Cardiac septum (tissue), 1 donor: ENCODE results near the gene MEAF6. TPM values are rescaled to one million over a fixed set of nuclear protein-coding genes. Genes with fewer than 3 reads are reported as not detected.

Source experiments
- DNase-seq: peaks from one replicate; pipeline ENCODE4 v3.0.0-alpha.2; 2020; ENCODE audit warnings: low spot score
- intact Hi-C: fragments of 100-400 bp; cut with DNase I; formaldehyde crosslinking; loops from one replicate; pipeline ENCODE4 v1.14.0; 2022
- total RNA-seq: library from RNA; stranded (reverse); fragmentation: NEBNext Ultra II Directional; extraction: Animal tissue kit (Norgen Biotek cat#: 25700); gene quantifications from one replicate; pipeline ENCODE4 v1.2.1, GENCODE V29; 2021
- donor health status: DM: no; HTN: no; CAD: no.

Gene MEAF6
- total RNA-seq, 1 donor from 2014 or later, result 40.1 TPM

DNA sequence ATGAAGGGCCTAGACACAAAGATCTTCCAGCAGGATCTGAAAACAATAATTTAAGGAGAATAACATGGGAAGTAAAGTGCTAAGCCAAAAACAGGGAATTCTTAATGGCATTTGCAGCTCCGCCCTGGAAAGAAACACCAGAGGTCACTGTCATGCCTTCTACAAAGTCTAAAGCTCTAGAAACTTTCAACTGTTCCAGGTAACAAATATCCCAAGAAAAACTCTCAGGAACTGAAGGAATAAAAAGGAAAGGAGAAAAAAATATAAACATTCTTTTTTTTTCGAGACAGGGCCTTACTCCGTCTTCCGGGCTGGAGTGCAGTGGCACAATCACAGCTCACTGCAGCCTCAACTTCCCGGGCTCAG lies 27.0 kb downstream of the MEAF6 start:
- intact Hi-C loops, result loop anchor here (1.0 kb wide), 1 partner anchor 32 kb away; no protein-coding TSS in a partner anchor
- DNase-seq, result no peak

DNA sequence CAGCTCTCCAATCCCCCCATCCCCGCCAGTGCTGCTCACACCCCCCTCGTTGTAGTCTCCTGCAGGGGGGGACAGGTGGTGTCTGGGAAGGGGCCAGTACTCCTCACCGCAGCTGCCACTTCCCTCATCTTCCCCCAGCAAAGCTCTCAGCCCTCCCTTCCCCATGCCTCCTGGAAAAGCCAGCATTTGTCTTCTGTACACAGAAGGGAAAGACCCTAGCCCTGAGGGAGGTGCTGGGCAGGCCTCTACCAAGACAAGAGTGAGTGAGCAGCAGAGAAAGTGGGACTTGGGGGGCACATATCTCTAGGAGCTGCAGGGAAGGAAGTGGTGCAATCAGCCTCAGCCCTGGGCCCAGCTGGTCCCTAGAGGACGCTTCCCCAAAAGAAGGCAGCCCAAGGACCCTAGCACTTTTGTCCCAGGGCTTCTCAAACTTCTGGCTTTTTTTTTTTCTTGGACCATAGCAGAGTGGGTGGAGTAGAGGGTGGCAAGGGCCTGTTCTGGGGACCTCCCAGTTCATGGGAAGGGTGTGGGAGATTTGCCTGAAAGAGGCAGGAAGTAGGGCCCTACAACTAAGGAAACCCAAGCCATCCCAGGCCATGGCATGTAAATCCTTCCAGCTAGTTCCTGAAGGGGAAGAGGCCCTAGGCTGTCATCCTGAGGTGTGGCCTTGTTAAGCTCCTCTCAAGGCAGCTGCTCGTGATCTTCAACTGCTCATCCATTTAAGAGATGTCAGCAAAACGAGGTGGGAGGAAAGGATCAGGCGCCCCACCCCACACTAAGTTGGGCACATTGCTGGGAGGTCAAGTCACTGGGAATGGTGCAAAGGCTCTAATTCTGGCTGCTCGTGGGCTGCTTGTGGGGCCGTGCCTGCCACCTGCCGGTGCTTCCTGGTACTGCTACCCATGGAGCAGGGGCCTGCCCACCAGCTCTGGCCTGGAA lies 27.6 kb downstream of the MEAF6 start:
- intact Hi-C loops, result loop anchor here (1.0 kb wide), 1 partner anchor 32 kb away; no protein-coding TSS in a partner anchor
- DNase-seq, result peak; percentile 90

DNA sequence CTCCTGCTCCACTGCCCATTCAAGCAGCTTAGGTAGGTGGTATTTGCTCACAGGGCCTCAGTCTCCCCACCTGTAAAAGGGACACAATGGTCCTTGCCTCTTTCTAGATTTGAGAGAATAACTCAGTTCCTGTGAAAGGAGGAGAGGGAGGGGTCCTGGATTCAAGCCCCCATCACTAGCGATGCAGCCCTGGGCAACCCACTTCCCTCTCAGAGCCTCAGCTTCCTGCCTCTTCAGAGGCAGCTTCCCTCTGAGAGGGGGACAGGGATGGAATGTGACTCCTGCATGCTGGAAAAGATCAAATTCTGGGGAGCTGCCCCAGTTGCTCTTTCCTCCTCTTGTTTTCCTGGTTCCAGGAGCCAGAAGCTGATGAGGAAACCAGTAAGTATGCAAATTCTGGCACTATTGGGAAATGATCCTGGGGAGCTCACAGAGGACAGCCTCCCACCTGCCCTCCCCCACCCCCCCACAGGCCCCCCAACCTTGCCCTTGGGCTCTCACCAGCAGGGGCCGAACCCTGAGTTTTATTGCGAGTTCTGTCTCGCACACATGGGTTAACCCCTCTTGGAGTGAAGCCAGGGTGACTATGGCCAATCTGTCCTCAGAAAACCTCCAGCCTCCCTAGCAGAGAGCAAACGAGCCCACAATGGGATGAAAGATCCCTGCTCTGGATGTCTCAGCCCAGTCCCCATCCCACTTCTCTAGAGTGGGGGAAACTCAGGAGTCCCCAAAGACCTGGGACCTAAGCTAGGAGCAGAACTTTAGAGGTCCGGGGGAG lies 28.5 kb downstream of the MEAF6 start:
- intact Hi-C loops, result no loop called here
- no peak for DNase-seq

DNA sequence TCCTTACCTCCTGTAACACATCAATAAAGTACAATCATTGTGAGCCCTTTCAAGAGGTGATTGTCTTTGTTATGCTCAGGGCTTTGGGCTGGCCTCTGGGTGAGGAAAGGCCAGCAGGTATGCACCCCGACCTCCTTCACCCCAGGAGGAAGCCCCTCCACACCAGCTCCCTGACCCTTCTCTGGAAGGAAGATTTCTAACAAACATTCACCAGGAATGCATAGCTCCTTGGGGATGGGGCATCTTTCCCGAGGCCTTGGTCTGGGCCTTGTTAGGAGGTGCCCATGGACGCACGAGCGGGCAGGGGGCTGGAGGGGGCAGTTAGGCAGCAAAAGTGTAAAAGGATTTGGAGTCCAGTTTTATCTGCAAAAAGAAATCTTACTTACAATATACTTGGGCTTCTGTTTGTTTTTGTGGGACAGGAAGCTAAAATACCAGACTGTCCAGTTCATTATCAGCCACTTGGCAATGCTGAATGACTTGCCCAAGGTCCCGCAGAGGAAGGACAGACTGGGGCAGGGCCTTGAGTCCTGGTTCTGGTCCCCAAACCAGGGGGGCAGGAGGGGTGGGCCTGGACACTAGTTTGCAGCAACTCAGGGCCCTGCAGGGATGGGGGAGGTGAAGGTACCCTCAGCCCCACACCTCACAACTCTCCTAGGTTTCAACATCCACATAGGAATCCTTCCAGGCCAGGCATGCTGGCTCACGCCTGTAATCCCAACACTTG lies 30.1 kb downstream of the MEAF6 start:
- intact Hi-C loops, result no loop called here
- DNase-seq, result no peak

DNA sequence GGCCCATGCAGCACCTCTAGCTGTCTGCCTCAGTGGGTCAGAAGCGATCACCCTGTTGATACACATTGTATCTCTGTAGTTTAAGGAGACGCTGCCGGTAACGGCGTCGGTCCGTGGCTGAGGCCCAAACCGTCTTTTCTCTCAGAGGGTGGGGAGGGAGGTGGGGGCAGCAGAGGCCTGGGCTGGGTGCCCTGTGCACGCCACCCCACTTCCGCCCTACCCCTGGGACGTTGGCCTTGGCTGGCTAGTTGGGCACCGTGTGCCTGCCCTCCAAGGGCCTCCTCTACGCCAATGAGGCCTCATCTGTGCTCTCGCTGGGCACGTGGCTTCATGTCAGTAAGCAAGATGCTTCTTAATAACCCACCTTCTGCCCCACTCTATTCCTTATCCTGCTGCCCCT lies 30.8 kb downstream of the MEAF6 start:
- no peak for DNase-seq
- intact Hi-C loops, result no loop called here

DNA sequence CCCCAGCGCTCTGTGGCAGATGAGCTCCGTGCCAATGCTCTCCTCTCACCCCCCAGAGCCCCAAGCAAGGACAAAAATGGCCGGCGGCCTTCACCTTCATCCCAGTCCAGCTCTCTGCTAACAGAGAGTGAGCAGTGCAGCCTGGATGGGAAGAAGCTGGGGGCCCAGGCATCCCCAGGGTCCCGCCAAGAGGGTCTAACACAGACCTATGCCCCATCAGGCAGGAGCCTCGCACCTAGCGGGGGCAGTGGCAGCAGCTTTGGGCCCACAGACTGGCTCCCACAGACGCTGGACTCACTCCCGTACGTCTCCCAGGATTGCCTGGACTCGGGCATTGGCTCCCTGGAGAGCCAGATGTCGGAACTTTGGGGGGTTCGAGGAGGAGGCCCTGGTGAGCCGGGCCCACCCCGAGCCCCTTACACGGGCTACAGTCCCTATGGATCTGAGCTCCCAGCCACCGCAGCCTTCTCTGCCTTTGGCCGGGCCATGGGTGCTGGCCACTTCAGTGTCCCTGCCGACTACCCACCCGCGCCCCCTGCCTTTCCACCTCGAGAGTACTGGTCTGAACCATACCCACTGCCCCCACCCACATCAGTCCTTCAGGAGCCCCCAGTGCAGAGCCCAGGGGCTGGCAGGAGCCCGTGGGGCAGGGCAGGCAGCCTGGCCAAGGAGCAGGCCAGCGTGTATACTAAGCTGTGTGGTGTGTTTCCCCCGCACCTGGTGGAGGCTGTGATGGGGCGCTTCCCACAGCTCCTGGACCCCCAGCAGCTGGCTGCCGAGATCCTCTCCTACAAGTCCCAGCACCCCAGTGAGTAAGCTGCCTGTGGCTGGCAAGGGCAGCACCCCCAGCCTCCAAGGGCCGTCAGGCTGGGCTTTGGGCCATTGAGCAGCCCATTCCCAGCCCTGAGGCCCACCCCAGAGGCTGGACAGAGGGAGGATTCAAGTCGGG lies 31.5 kb downstream of the MEAF6 start:
- intact Hi-C loops, result no loop called here
- no peak for DNase-seq

DNA sequence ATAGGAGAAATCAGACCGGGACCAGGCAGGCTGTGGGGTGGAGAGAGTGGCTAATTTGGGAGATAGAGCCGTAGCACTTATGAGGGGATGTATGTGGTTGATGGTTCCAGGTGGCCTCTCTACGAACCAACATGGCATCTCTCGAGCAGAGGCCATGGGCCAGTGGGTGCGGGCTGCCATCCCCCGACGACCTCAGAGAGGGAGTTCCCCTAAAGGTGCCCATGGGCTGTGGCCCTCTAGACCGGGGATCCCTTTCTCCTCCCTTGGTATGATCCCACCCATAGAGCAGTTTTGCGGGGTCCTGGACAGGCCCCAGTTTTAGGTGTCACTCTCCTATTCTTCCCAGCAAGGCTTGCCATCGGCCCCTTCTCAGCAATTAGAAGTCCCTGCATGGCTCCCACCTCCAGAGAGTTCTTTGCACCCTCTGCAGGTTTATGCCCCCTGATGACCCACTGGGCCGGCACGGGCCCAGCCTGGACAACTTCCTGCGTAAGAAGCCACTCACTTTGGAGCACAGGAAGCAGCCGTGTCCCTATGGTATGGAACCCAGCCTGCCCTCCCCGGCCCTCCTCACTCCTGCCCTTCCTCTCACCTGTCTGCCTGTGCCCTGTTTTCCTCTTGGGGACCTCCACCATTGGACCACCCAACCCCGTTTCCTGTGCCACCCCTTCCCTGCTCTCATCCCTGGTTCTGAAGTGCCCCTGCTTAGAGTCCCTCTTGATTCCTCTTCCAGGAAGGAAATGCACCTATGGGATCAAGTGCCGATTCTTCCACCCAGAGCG lies 32.4 kb downstream of the MEAF6 start:
- intact Hi-C loops, result no loop called here
- no peak for DNase-seq

DNA sequence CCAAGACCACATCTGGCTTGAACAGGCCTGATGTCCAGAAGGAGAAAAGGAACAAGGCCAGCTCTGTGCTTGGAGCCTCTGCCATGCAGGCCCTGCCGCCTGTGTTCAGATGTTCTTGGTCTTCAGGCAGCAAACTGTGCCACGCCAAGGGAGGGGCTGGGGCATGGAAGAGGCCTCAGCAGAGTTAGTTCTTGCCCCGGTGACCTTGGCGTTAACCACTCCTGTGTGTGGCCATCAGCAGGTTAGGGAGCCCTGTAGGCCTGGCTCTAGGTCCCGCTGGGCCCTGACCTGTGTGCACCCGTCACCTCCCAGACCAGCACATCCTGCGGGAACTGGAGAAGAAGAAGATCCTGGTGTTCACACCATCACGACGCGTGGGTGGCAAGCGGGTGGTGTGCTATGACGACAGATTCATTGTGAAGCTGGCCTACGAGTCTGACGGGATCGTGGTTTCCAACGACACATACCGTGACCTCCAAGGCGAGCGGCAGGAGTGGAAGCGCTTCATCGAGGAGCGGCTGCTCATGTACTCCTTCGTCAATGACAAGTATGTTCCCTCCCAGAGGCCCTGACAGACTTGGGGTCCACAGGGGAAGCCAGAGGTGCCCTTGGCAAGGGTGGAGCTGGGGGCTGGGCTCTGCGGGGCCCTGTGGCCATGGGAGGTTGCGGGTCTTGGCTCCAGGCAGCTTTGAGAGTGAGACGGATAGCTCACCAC lies 33.1 kb downstream of the MEAF6 start:
- intact Hi-C loops, result no loop called here
- no peak for DNase-seq

DNA sequence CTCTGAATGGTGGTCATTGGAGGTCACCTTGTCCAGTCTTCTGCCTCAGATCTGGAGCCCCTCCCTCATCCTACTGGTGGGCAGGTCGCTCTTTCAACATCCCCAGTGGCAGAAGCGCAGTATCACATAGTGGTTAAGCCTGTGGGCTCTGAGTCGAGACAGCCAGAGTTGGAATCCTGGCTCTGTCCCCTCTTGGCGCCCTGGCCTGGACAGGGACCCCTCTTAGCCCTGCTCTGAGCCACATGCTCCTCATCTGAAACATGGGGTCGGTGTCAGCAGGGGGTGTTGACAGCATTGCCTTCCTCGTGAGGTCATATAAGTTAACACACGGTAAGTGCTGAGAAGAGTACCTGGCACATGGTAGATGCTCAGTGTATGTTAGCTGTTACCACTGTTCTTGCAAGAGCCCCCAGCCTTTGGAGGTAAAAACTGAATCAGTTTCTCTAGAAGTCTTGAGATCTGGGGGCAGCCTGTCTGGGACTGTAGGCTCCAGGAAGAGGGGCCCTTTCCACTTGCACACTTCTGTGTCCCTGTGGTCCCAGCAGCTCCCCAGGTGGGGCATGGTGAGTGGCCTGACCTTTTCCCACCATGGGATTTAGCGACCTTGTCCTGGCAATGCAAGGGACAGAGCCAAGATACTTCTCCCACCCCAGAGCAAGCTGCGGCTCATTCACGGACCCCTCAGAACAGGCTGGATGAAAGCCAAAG lies 33.8 kb downstream of the MEAF6 start:
- no peak for DNase-seq
- intact Hi-C loops, result no loop called here

DNA sequence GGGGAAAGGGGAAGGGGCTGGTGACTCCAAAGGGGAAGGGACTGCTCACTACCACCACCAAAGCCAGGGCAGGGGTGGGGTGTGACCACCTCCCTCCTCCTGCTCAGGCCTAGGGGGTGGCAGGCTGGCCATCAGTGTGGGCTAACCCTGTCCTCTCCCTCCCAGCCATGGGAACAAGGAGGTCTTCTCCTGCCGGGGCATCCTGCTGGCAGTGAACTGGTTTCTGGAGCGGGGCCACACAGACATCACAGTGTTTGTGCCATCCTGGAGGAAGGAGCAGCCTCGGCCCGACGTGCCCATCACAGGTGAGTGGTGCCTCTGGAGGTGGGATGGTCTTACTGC lies 34.5 kb downstream of the MEAF6 start:
- intact Hi-C loops, result no loop called here
- no peak for DNase-seq

DNA sequence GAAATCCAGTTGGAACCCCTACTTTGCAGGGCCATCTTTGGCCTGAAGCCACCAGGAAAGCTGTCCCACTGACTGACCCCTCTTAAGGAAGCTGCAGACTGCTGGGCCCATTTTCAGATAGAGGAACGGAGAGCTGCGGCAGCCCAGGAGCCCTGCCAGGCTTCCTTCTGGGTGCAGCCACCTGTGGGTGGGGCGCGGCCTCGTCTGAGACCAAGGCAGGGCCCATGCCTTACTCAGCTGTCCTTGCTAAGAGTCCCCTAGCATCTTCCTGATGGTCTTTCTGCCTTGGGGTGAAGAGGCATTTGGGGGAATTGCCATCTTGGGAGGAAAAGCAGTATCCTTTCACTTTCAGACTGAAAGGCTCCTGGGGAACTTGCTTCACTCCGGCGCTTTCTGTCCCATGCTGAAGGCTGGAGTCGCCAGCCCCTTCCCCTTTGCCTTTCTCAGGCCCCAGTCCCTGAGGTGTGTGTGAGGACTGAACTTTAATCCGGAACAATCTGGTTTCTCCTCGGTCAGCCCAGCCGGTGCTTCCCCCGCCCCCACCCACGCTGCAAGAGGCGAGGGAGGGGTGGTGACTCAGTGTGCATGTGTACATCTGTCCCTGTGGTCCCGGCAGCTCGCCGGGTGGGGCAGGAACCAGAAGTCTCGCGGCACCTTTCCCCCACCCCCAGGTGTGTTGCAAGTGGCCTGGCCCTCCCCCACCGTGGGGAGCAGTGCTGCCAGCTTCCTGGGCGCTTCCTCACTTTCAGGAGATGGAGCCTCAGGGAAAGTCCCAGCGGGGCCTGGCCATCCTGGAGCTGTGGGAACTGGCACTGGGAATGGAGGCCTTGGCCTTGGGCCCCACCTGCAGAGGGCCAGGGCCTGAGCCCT lies 35.1 kb downstream of the MEAF6 start:
- DNase-seq, result peak; percentile 94
- intact Hi-C loops, result no loop called here

DNA sequence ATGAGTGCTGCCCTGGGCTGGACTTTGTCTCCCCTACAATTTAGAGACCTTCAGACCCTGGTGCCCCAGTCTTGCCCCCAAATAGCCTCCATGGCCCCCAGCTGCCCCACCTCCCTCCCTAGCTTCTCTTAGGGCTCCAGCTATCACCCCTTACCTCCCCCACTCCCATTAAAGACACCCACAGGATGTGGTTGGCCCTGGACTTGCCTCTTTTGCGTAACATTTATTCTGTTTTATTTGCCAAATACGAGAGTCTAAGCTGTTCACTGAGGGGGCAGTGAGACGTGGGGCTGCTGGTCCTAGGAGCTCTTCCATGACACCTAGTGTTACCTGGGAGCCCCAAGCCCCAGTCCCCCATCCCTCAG lies 35.7 kb downstream of the MEAF6 start:
- intact Hi-C loops, result no loop called here
- DNase-seq, result no peak

DNA sequence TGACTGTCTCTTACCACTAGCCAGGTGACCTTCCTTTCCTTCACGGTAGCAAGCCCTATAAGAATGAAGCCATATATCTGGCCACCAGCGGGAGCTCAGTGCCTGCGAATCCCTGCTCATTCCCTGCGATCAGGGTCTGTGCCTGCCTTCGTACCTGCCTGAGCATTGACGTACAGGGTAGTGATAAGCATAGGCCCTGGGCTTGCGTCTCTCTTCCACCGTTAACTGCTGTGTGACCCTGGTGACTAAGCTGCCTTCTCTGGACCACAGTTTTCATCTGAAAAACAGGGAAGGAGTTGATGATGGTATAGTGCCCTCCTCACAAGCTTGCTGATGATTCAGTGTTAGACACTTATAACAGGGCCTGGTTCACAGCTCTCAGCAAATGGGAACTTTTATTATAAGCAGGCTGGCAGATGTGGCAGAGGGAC lies 36.1 kb downstream of the MEAF6 start:
- DNase-seq, result no peak
- intact Hi-C loops, result no loop called here

DNA sequence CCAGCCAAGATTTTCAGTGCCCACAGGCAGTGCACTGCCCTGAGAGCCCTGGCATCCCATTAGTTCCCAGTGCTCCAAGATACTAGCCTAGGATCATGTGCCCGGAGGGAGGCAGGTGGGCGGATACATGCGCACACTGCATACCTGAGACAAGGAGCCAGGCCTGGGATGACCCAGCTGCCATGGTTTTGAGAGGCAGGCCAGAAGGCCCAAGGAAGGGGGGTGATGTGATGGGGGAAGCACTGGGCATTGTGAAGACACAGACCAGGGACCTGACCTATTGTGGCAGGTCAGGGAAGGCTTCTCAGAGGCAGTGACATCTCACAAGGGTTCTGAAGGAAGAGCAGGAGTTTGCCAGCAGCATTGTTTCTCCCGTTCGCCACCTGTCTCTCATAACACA lies 36.6 kb downstream of the MEAF6 start:
- intact Hi-C loops, result no loop called here
- DNase-seq, result no peak

DNA sequence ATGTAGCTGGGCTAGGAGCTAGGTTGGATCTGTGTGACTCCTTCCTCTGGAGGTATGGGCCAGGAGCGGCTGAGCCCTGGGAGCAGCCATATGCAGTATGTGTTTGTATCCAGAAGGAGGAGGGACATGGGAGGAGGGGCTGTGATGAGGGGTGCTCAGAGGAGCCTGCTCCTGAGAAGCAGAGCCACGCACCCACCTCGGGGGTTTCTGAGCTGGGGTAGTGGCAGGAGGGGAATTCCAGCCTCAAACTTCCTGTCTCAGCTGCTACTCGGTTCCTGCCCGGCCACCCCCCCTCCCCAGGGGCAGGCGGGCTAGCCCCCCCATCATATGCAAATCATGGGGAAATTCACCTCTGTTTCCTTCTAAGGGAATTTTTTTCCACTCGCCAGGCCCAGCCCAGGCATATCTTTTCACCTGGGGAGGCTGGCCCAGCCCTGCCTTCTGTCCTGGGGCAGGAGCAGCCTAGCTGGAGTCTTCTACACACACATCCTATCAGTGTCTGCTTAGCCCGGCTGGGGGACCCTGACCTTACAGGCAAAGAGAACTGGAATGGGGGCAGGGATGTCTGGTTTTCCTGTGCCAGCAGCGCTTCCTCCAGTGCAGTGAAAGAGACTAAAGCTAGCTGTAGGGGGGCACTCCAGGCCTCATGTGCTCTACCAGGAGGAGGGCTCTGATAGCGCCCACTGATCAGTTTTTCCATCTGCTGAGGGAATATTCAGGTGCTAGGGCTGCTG lies 37.2 kb downstream of the MEAF6 start:
- intact Hi-C loops, result no loop called here
- no peak for DNase-seq
